ENCODE data around the gene KCP.

KCP gene

GRCh38 chr7:128948976-128949760, 38.7 kb upstream of the KCP start:
- no peak for DNase-seq (ENCODE audit: low spot score)

GRCh38 chr7:128948312-128948973, 37.9 kb upstream of the KCP start:
- no peak for TF ChIP-seq CTCF (conservative IDR thresholded peaks at IDR 0.05; ENCODE audit: low read depth)
- DNase-seq (ENCODE audit: low spot score) = no peak
- no peak overlapping the region for H3K27ac ChIP-seq
- POLR2A ChIA-PET (ENCODE audit: low non-redundant PET) = no interaction called here
- CTCF ChIA-PET = interaction anchor here (0.6 kb wide), 1 partner anchor 838 kb away, joined by 6 read pairs; no protein-coding TSS in a partner anchor

More at GRCh38 chr7:128948976-128949760, 38.7 kb upstream of the KCP start:
- H3K27ac ChIP-seq = no peak overlapping the region
- ChIA-PET POLR2A (ENCODE audit: low non-redundant PET) (no interaction called here), CTCF (no interaction called here)
- no peak for TF ChIP-seq CTCF (conservative IDR thresholded peaks at IDR 0.05; ENCODE audit: low read depth)

- no peak for TF ChIP-seq CTCF (conservative IDR thresholded peaks at IDR 0.05; ENCODE audit: low read depth)
- no peak for DNase-seq (ENCODE audit: low spot score)
- POLR2A ChIA-PET (ENCODE audit: low non-redundant PET) = no interaction called here
- CTCF ChIA-PET = interaction anchor here (0.5 to 0.6 kb wide), 2 partner anchors 280 to 838 kb away, joined by 3 to 6 read pairs; no protein-coding TSS in a partner anchor
- no peak overlapping the region for H3K27ac ChIP-seq
Observed at GRCh38 chr7:128947854-128948253, 37.3 kb upstream of the KCP start.

- ChIA-PET CTCF (interaction anchor here (0.5 to 0.7 kb wide), 4 partner anchors 96 to 839 kb away, joined by 3 to 6 read pairs (median 3); no protein-coding TSS in a partner anchor), POLR2A (ENCODE audit: low non-redundant PET) (no interaction called here)
- no peak for TF ChIP-seq CTCF (conservative IDR thresholded peaks at IDR 0.05; ENCODE audit: low read depth)
- DNase-seq (ENCODE audit: low spot score) = no peak
- H3K27ac ChIP-seq = no peak overlapping the region
Observed at GRCh38 chr7:128946936-128947830, 36.7 kb upstream of the KCP start.

GRCh38 chr7:128945668-128946366, 35.3 kb upstream of the KCP start:
- CTCF ChIA-PET = no interaction called here
- no peak for DNase-seq (ENCODE audit: low spot score)
- TF ChIP-seq CTCF (conservative IDR thresholded peaks at IDR 0.05; ENCODE audit: low read depth) = no peak
- H3K27ac ChIP-seq = no peak overlapping the region
- POLR2A ChIA-PET (ENCODE audit: low non-redundant PET) = no interaction called here
